ENCODE measurements around the gene PARD6G. TPM values are rescaled to one million over a fixed set of nuclear protein-coding genes. Genes with fewer than 3 reads are reported as not detected.

PARD6G gene
- total and polyA plus RNA-seq, 9 of the 15 experiments (the other 6 are each of a cell fraction or from before 2014, with no cell fraction given): 0.03 to 1.2 (median 0.26) TPM

DNA sequence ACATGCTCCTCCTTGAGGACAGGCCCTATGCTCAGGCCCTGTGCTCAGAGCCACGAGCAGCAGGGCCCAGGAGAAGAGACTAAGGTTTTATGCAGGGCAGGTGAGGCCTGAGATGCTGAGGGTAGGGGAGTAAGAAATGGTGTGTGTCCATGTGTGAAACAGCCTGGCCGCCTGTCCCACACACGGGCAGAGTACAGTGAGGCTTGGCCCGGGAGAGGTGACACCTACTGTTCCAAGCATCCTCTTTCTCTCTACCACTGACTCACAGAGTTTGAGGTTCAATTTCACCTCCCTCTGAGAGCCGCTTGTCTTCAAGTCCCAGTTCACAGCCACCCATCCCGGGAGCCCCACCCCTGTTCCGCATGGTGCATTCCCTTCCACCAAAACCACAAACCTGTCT, 84.1 kb downstream of the PARD6G start (continued):
- TF ChIP-seq, protein P1, sequence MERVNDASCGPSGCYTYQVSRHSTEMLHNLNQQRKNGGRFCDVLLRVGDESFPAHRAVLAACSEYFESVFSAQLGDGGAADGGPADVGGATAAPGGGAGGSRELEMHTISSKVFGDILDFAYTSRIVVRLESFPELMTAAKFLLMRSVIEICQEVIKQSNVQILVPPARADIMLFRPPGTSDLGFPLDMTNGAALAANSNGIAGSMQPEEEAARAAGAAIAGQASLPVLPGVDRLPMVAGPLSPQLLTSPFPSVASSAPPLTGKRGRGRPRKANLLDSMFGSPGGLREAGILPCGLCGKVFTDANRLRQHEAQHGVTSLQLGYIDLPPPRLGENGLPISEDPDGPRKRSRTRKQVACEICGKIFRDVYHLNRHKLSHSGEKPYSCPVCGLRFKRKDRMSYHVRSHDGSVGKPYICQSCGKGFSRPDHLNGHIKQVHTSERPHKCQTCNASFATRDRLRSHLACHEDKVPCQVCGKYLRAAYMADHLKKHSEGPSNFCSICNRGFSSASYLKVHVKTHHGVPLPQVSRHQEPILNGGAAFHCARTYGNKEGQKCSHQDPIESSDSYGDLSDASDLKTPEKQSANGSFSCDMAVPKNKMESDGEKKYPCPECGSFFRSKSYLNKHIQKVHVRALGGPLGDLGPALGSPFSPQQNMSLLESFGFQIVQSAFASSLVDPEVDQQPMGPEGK (CRISPR knock-in tag; IDR thresholded peaks at IDR 0.05; ENCODE audit: borderline replicate concordance): no peak
- TF ChIP-seq E2F1 (CRISPR knock-in tag; IDR thresholded peaks at IDR 0.05) (no peak), ZNF766 (CRISPR knock-in tag; conservative IDR thresholded peaks at IDR 0.05) (no peak), ARNT (IDR thresholded peaks at IDR 0.05) (no peak)

DNA sequence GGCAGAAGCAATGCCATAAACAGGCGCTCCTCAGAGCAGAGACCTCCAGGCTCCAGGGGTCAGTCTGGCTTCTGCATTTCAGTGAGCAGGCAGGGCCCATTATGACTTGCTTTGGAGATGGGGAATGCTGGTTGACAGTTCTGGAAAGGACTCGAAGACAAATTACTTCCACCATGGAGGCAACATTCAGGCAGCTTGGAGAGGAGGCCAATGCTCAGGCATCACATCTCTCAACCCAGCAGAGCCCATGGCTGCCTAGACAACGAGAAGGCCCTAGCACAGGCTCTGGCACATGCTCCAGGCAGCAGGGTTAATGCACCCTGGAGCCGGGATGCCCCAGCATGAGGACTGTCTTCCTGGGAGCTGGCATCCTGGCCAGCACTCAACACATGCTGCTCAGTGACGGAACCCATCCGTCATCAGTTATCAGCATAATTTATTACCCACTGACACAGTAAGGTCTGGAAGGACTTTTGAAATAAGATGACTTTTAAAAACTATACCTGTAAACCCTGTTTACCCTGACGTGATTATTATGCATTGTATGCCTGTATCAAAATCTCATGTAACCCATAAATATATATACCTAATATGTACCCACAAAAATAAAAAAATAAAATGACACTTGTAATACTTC, 85.4 kb downstream of the PARD6G start:
- intact Hi-C loops (cut with micrococcal nuclease): no loop called here
- POLR2A ChIA-PET: no interaction called here
- no peak overlapping the region for H3K27ac ChIP-seq (ENCODE audit: extremely low read depth, low read depth, low read length)
- H4K20me1 ChIP-seq (replicated peaks; ENCODE audit: control insufficient read depth, insufficient read depth, low read length): no peaks in the 10 kb centered on the region
- H3K9me3 ChIP-seq (replicated peaks; ENCODE audit: control insufficient read depth, insufficient read depth, low read depth, low read length): no peaks in the 10 kb centered on the region
- WGBS (ENCODE audit: insufficient coverage, low coverage, missing lambda C conversion rate): 4% methylated on average over 7 of the region's 7 CpGs
- BruUV-seq (replicated peaks): no TSS peak
- H3K4me3 ChIP-seq: no peak overlapping the region
- CTCF ChIA-PET (ENCODE audit: low intra/inter-chr PET ratio): no interaction called here
- H3K9ac ChIP-seq (ENCODE audit: insufficient read depth in 1 of 2, low read depth in 2 of 2, low read length in 2 of 2): no peak overlapping the region
- H3K4me2 ChIP-seq (ENCODE audit: insufficient read depth, low read length): no peak overlapping the region
- no peaks in the 10 kb centered on the region for H3K9me1 ChIP-seq (ENCODE audit: control insufficient read depth, insufficient read depth, low read length)
- in situ Hi-C loops (cut with MboI): no loop called here
- no peak overlapping the region for H2AFZ ChIP-seq (ENCODE audit: low read depth, low read length)
- peaks cover 0 to 3% of the 10 kb centered on the region in 2 experiments; a peak in 3 of 5 replicates for H3K27me3 ChIP-seq (ENCODE audit: control insufficient read depth in 2 of 2, insufficient read depth in 2 of 2, low read length in 2 of 2)
- no peak for ATAC-seq
- H3K36me3 ChIP-seq (ENCODE audit: control insufficient read depth, insufficient read depth, low read length): no peaks in the 10 kb centered on the region
- no peaks in the 10 kb centered on the region for H3K79me2 ChIP-seq (ENCODE audit: control insufficient read depth, insufficient read depth, low read length)
- DNase-seq (ENCODE audit: extremely low read depth in 1 of 4, low spot score in 3 of 4): no peak
- no peak for FAIRE-seq
- H3K4me1 ChIP-seq (replicated peaks in 1 of 2; ENCODE audit: control insufficient read depth in 2 of 2, insufficient read depth in 2 of 2, low read length in 2 of 2): no peaks in the 10 kb centered on the region
- TF ChIP-seq PKNOX1 (IDR thresholded peaks at IDR 0.05) (peak; percentile 67; the same call in 1 of the 2 replicates), PBX2 (CRISPR knock-in tag; IDR thresholded peaks at IDR 0.05; ENCODE audit: low read depth) (no peak), PBX2 (tag; conservative IDR thresholded peaks at IDR 0.05; ENCODE audit: low read depth) (peak; percentile 67), FUS (optimal IDR thresholded peaks at IDR 0.05; ENCODE audit: low read depth, low read length) (no peak), SUPT5H (IDR thresholded peaks at IDR 0.05) (no peak), COPS2 (conservative IDR thresholded peaks at IDR 0.05) (no peak), MEIS2 (IDR thresholded peaks at IDR 0.05; ENCODE audit: partially characterized antibody) (peak; percentile 90), L3MBTL2 (IDR thresholded peaks at IDR 0.05) (peak; percentile 31; the same call in 1 of the 2 replicates), PPARD (CRISPR knock-in tag; IDR thresholded peaks at IDR 0.05) (no peak), KAT7 (CRISPR knock-in tag; IDR thresholded peaks at IDR 0.05; ENCODE audit: borderline replicate concordance) (no peak), ARID2 (IDR thresholded peaks at IDR 0.05) (no peak)
